HEK293T (cell line): ENCODE data around the gene ARMCX6.

Experiments used
- BHLHE40 ChIP-seq: fragments of 450-650 bp; IDR thresholded peaks from 2 replicates; pipeline ENCODE4 v1.6.1; 2016; ENCODE audit warnings: mild to moderate bottlenecking, moderate library complexity, borderline replicate concordance
- FOXK2 ChIP-seq: fragments of 450-650 bp; IDR thresholded peaks from 2 replicates; pipeline ENCODE4 v1.6.1; 2016; ENCODE audit warnings: mild to moderate bottlenecking
- NFRKB ChIP-seq: fragments of 450-650 bp; IDR thresholded peaks from 2 replicates; pipeline ENCODE4 v1.6.1; 2016; ENCODE audit warnings: mild to moderate bottlenecking, moderate library complexity
- PKNOX1 ChIP-seq: fragments of 450-650 bp; IDR thresholded peaks from 2 replicates; pipeline ENCODE4 v1.6.1; 2016
- SP1 ChIP-seq: fragments of 450-650 bp; IDR thresholded peaks from 2 replicates; pipeline ENCODE4 v1.6.1; 2017

- no peak for TF ChIP-seq PKNOX1
- TF ChIP-seq NFRKB, result no peak
- no peak for TF ChIP-seq FOXK2
- no peak for TF ChIP-seq BHLHE40
- no peak for TF ChIP-seq SP1
Observed at GRCh38 chrX:101656817-101657216, 39.0 kb upstream of the ARMCX6 start.
